ENCODE data around the gene IFI44L.

DNA sequence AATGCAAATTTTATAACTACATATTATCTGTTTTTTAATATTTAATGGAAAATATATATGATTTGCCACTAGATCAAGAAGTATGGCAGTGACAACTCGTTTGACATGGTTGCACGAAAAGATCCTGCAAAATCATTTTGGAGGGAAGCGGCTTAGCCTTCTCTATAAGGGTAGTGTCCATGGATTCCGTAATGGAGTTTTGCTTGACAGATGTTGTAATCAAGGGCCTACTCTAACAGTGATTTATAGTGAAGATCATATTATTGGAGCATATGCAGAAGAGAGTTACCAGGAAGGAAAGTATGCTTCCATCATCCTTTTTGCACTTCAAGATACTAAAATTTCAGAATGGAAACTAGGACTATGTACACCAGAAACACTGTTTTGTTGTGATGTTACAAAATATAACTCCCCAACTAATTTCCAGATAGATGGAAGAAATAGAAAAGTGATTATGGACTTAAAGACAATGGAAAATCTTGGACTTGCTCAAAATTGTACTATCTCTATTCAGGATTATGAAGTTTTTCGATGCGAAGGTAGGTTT is 29.9 kb downstream of the IFI44L start:
- TF ChIP-seq POLR2A (IDR thresholded peaks at IDR 0.05), result no peak
- TF ChIP-seq, protein P1, sequence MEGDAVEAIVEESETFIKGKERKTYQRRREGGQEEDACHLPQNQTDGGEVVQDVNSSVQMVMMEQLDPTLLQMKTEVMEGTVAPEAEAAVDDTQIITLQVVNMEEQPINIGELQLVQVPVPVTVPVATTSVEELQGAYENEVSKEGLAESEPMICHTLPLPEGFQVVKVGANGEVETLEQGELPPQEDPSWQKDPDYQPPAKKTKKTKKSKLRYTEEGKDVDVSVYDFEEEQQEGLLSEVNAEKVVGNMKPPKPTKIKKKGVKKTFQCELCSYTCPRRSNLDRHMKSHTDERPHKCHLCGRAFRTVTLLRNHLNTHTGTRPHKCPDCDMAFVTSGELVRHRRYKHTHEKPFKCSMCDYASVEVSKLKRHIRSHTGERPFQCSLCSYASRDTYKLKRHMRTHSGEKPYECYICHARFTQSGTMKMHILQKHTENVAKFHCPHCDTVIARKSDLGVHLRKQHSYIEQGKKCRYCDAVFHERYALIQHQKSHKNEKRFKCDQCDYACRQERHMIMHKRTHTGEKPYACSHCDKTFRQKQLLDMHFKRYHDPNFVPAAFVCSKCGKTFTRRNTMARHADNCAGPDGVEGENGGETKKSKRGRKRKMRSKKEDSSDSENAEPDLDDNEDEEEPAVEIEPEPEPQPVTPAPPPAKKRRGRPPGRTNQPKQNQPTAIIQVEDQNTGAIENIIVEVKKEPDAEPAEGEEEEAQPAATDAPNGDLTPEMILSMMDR (IDR thresholded peaks at IDR 0.05 in 4 of 5, conservative IDR thresholded peaks at IDR 0.05 in 1 of 5), result no peak
